Spinal cord (tissue), 10 donors: Measurements from ENCODE around the gene PARN. TPM values are rescaled to one million over a fixed set of nuclear protein-coding genes. Genes with fewer than 3 reads are reported as not detected.
"Not testable (repeated sequence)": the region's sequence is repeated elsewhere in the genome, so short reads cannot be mapped to it uniquely, and the experiment has no call there.

Source experiments
- DNase-seq, 6 donors: peaks; one replicate each; pipeline versions ENCODE4 v3.0.0 to v3.0.0-alpha.2; 2013 to 2015; ENCODE audit warnings: low spot score in 6 of 6, low read depth in 4 of 6
- H3K27ac ChIP-seq: one replicate; pipeline ENCODE4 v1.5.1; 2013; ENCODE audit warnings: low read depth, low read length, control low read depth
- H3K27me3 ChIP-seq: one replicate; pipeline ENCODE4 v1.6.1; 2013; ENCODE audit warnings: low read length; ENCODE audit not compliant: control insufficient read depth, insufficient read depth
- H3K36me3 ChIP-seq: one replicate; pipeline ENCODE4 v1.6.1; 2013; ENCODE audit warnings: low read length; ENCODE audit not compliant: control insufficient read depth, insufficient read depth
- H3K4me1 ChIP-seq: one replicate; pipeline ENCODE4 v1.6.1; 2013; ENCODE audit warnings: low read length; ENCODE audit not compliant: control insufficient read depth, insufficient read depth
- H3K4me3 ChIP-seq: one replicate; pipeline ENCODE4 v1.5.1; 2013; ENCODE audit warnings: low read depth, low read length, control low read depth
- H3K9me3 ChIP-seq: one replicate; pipeline ENCODE4 v1.6.1; 2013; ENCODE audit warnings: low read length; ENCODE audit not compliant: control insufficient read depth, insufficient read depth
- WGBS: methylation state at CpG from one replicate; pipeline ENCODE4 v1.1.5; 2013; ENCODE audit warnings: missing lambda C conversion rate; ENCODE audit not compliant: insufficient coverage; 5-methylcytosine and 5-hydroxymethylcytosine counted together
- polyA plus RNA-seq, 2 donors: library from polyadenylated mRNA; unstranded; fragments of 120-200 nt; gene quantifications; one replicate each; pipeline ENCODE4 v1.2.1, GENCODE V29; 2013; ENCODE audit not compliant: insufficient read length in 2 of 2
- total RNA-seq, 2 donors: library from RNA; depleted of rRNA in 1 of 2; stranded (reverse); fragments of 120-200 nt in 1 of 2; fragments of >200 nt in 1 of 2; gene quantifications; one replicate each; pipeline versions ENCODE4 v1.2.3 to v1.2.4, GENCODE V29; 2013 to 2014
- donor health status: healthy.

PARN gene
- total and polyA plus RNA-seq, 4 donors: 23.5 to 33.6 (median 25.2) TPM

GRCh38 chr16:14562691-14563491 lies 67.2 kb downstream of the PARN start:
- Histone ChIP-seq H3K4me3 (no peak overlapping the region), H3K27me3 (no peaks in the 10 kb centered on the region), H3K9me3 (no peaks in the 10 kb centered on the region), H3K36me3 (peaks cover 2% of the 10 kb centered on the region), H3K4me1 (peaks cover 14% of the 10 kb centered on the region), H3K27ac (no peak overlapping the region)
- WGBS: 62% methylated on average over 6 of the region's 8 CpGs
- peak in 2 of 6 donors; percentile 25 to 60 for DNase-seq

DNA sequence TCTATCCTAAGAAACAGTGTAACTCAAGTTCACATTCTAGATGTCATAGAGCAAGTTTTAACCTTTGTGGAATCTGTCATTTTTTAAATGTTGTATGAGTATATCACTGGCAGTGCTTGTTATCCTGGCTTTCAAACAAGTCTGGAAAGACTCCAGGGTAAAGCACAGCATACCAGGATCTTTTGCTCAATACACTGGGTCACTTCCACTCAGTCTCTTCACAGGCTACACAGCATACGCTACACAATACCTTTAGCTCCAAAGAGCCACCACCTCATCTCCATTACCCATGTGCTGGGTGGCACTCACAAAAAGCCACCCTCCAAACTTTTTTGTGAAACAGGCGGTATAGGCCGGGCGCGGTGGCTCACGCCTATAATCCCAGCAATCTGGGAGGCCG lies 69.5 kb downstream of the PARN start:
- H3K36me3 ChIP-seq: peaks cover 2% of the 10 kb centered on the region
- no peaks in the 10 kb centered on the region for H3K9me3 ChIP-seq
- DNase-seq: no peak
- no peak overlapping the region for H3K27ac ChIP-seq
- H3K4me3 ChIP-seq: no peak overlapping the region
- H3K4me1 ChIP-seq: peaks cover 5% of the 10 kb centered on the region
- 100% methylated on average over 7 of the region's 7 CpGs for WGBS
- no peaks in the 10 kb centered on the region for H3K27me3 ChIP-seq

DNA sequence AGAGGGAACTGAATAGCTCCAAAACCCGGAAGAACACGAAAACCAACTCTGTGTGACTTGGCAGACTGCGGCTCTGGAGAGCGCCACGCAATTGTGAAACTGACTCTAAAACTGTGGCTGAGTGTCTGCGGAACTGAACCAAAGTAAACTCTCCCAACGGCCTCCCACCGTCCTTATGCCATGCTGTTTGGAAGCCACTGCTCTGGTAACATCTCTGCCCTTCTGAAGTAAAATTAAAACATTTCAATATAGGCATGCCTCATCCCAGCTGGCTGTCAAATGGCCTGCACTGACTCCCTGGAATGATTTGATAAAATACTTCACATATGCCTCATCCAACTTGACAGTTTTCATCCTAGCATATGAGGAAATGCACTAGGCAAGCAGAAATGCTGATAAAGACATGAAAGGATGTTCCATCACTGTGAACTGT lies 70.2 kb downstream of the PARN start:
- peaks cover 4% of the 10 kb centered on the region for H3K4me1 ChIP-seq
- WGBS: 71% methylated on average over 7 of the region's 8 CpGs
- no peaks in the 10 kb centered on the region for H3K9me3 ChIP-seq
- H3K4me3 ChIP-seq: no peak overlapping the region
- peaks cover 2% of the 10 kb centered on the region for H3K36me3 ChIP-seq
- peak in 2 of 6 donors; percentile 16 to 25 for DNase-seq
- no peak overlapping the region for H3K27ac ChIP-seq
- no peaks in the 10 kb centered on the region for H3K27me3 ChIP-seq

- H3K36me3 ChIP-seq: peaks cover 7% of the 10 kb centered on the region
- no peak overlapping the region for H3K27ac ChIP-seq
- no CpG with 5 or more reads among the region's 4 CpGs for WGBS
Measured at GRCh38 chr16:14553447-14553846, 76.6 kb downstream of the PARN start.

GRCh38 chr16:14549789-14550153 lies 80.3 kb downstream of the PARN start:
- Histone ChIP-seq H3K27me3 (no peaks in the 10 kb centered on the region), H3K9me3 (no peaks in the 10 kb centered on the region), H3K36me3 (peaks cover 7% of the 10 kb centered on the region), H3K4me1 (no peaks in the 10 kb centered on the region), H3K27ac (no peak overlapping the region), H3K4me3 (no peak overlapping the region)
- 71% methylated on average over 5 of the region's 5 CpGs for WGBS
- DNase-seq: no peak

More at GRCh38 chr16:14553447-14553846, 76.6 kb downstream of the PARN start:
- no peak overlapping the region for H3K4me3 ChIP-seq
- H3K27me3 ChIP-seq: no peaks in the 10 kb centered on the region
- H3K9me3 ChIP-seq: no peaks in the 10 kb centered on the region
- H3K4me1 ChIP-seq: no peaks in the 10 kb centered on the region
- no peak for DNase-seq

GRCh38 chr16:14548933-14549788 lies 80.9 kb downstream of the PARN start:
- Histone ChIP-seq H3K4me1 (no peaks in the 10 kb centered on the region), H3K9me3 (no peaks in the 10 kb centered on the region), H3K27ac (no peak overlapping the region), H3K36me3 (peaks cover 7% of the 10 kb centered on the region), H3K4me3 (no peak overlapping the region), H3K27me3 (no peaks in the 10 kb centered on the region)
- WGBS: no CpG with 5 or more reads among the region's 3 CpGs
- DNase-seq: no peak

DNA sequence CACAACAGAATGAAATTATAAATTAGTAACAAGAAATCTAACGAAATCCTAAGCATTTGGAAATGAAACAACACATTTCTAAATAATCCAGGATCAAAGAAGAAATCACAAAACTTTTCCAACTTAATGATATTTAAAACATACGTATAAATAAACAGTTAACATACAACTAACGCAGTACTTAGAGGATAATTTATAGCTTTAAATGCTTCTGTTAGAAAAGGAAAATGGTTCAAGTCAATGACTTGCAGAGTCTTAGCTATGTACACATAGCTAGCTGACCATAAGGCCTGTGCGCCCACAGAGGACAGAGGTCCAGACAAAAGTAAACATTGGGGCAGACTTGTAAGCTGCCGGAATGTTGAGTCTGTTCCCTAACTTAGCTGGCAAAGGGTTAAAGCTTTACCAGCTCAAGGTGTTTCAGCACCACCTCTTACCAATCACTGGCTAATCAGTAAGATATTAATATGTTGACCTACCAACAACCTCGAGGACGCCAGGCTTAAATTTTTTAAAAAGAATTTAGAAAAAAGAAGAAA lies 84.6 kb downstream of the PARN start:
- H3K4me1 ChIP-seq: no peaks in the 10 kb centered on the region
- H3K9me3 ChIP-seq: peaks cover 4% of the 10 kb centered on the region
- no peak overlapping the region for H3K27ac ChIP-seq
- H3K36me3 ChIP-seq: no peaks in the 10 kb centered on the region
- DNase-seq: no peak
- WGBS: 100% methylated on average over 1 of the region's 7 CpGs
- H3K4me3 ChIP-seq: no peak overlapping the region
- H3K27me3 ChIP-seq: no peaks in the 10 kb centered on the region

- not testable (repeated sequence) for DNase-seq, H3K27me3 ChIP-seq, H3K36me3 ChIP-seq, H3K27ac ChIP-seq, H3K4me1 ChIP-seq, H3K9me3 ChIP-seq, H3K4me3 ChIP-seq
- 100% methylated on average over 2 of the region's 4 CpGs for WGBS
Measured at GRCh38 chr16:14544846-14545245, 85.2 kb downstream of the PARN start.

GRCh38 chr16:14539631-14540030 lies 90.4 kb downstream of the PARN start:
- H3K4me1 ChIP-seq: no peaks in the 10 kb centered on the region
- WGBS: no CpG with 5 or more reads among the region's 2 CpGs
- peaks cover 4% of the 10 kb centered on the region for H3K9me3 ChIP-seq
- H3K4me3 ChIP-seq: no peak overlapping the region
- H3K27me3 ChIP-seq: no peaks in the 10 kb centered on the region
- no peak for DNase-seq
- H3K36me3 ChIP-seq: no peaks in the 10 kb centered on the region
- no peak overlapping the region for H3K27ac ChIP-seq
